ENCODE results near the gene NDE1.

- TF ChIP-seq POLR2A (IDR thresholded peaks at IDR 0.05; ENCODE audit: low read depth) (no peak), CTCF (IDR thresholded peaks at IDR 0.05) (no peak), POLR2AphosphoS5 (IDR thresholded peaks at IDR 0.05) (no peak)
Measured at GRCh38 chr16:15691046-15691445, 41.0 kb downstream of the NDE1 start.

Measured in esophagus muscularis mucosa (tissue), 3 donors.